ENCODE data around the gene TFEB.

TFEB gene

GRCh38 chr6:41680182-41680965, 55.0 kb downstream of the TFEB start:
- Histone ChIP-seq H3K4me1 (ENCODE audit: insufficient read depth, low read length) (peaks cover 5% of the 10 kb centered on the region; the same call in 1 of the 2 replicates), H3K9ac (ENCODE audit: low read depth, low read length) (no peak overlapping the region), H3K9me3 (ENCODE audit: control insufficient read depth, insufficient read depth, low read length) (no peaks in the 10 kb centered on the region), H3K36me3 (ENCODE audit: insufficient read depth, low read length) (no peaks in the 10 kb centered on the region)

- no peak overlapping the region for H3K9ac ChIP-seq (ENCODE audit: low read depth, low read length)
- no peaks in the 10 kb centered on the region for H3K36me3 ChIP-seq (ENCODE audit: insufficient read depth, low read length)
These were observed 55.7 kb downstream of the TFEB start for GRCh38 chr6:41679696-41680095.

GRCh38 chr6:41678511-41679084, 56.8 kb downstream of the TFEB start:
- no peaks in the 10 kb centered on the region for H3K9me3 ChIP-seq (ENCODE audit: control insufficient read depth, insufficient read depth, low read length)
- 0 out of 2 replicates have a peak, but pooled peaks cover 5% of the 10 kb centered on the region for H3K4me1 ChIP-seq (ENCODE audit: insufficient read depth, low read length)
- no peaks in the 10 kb centered on the region for H3K36me3 ChIP-seq (ENCODE audit: insufficient read depth, low read length)
- no peak overlapping the region for H3K9ac ChIP-seq (ENCODE audit: low read depth, low read length)

More at GRCh38 chr6:41679696-41680095, 55.7 kb downstream of the TFEB start:
- Histone ChIP-seq H3K9me3 (ENCODE audit: control insufficient read depth, insufficient read depth, low read length) (no peaks in the 10 kb centered on the region), H3K4me1 (ENCODE audit: insufficient read depth, low read length) (peaks cover 5% of the 10 kb centered on the region; the same call in 1 of the 2 replicates)

- Histone ChIP-seq H3K9ac (ENCODE audit: low read depth, low read length) (peak overlapping the region; percentile 8; the same call in 1 of the 2 replicates), H3K9me3 (ENCODE audit: control insufficient read depth, insufficient read depth, low read length) (no peaks in the 10 kb centered on the region), H3K36me3 (ENCODE audit: insufficient read depth, low read length) (no peaks in the 10 kb centered on the region), H3K4me1 (ENCODE audit: insufficient read depth, low read length) (0 out of 2 replicates have a peak, but pooled peaks cover 5% of the 10 kb centered on the region)
These were observed 58.1 kb downstream of the TFEB start for GRCh38 chr6:41677124-41677921.

- Histone ChIP-seq H3K36me3 (ENCODE audit: insufficient read depth, low read length) (no peaks in the 10 kb centered on the region), H3K9ac (ENCODE audit: low read depth, low read length) (no peak overlapping the region), H3K4me1 (ENCODE audit: insufficient read depth, low read length) (0 out of 2 replicates have a peak, but pooled peaks cover 5% of the 10 kb centered on the region), H3K9me3 (ENCODE audit: control insufficient read depth, insufficient read depth, low read length) (no peaks in the 10 kb centered on the region)
These were observed 59.0 kb downstream of the TFEB start for GRCh38 chr6:41676431-41676830.

GRCh38 chr6:41675992-41676391, 59.4 kb downstream of the TFEB start:
- Histone ChIP-seq H3K36me3 (ENCODE audit: insufficient read depth, low read length) (no peaks in the 10 kb centered on the region), H3K4me1 (ENCODE audit: insufficient read depth, low read length) (0 out of 2 replicates have a peak, but pooled peaks cover 5% of the 10 kb centered on the region), H3K9me3 (ENCODE audit: control insufficient read depth, insufficient read depth, low read length) (no peaks in the 10 kb centered on the region), H3K9ac (ENCODE audit: low read depth, low read length) (no peak overlapping the region)

GRCh38 chr6:41675176-41675775, 60.1 kb downstream of the TFEB start:
- H3K9me3 ChIP-seq (ENCODE audit: control insufficient read depth, insufficient read depth, low read length), result no peaks in the 10 kb centered on the region
- H3K4me1 ChIP-seq (ENCODE audit: insufficient read depth, low read length), result 0 out of 2 replicates have a peak, but pooled peaks cover 5% of the 10 kb centered on the region
- H3K36me3 ChIP-seq (ENCODE audit: insufficient read depth, low read length), result no peaks in the 10 kb centered on the region
- no peak overlapping the region for H3K9ac ChIP-seq (ENCODE audit: low read depth, low read length)

- Histone ChIP-seq H3K9ac (ENCODE audit: low read depth, low read length) (no peak overlapping the region), H3K9me3 (ENCODE audit: control insufficient read depth, insufficient read depth, low read length) (no peaks in the 10 kb centered on the region), H3K4me1 (ENCODE audit: insufficient read depth, low read length) (0 out of 2 replicates have a peak, but pooled peaks cover 5% of the 10 kb centered on the region), H3K36me3 (ENCODE audit: insufficient read depth, low read length) (no peaks in the 10 kb centered on the region)
These were observed 61.0 kb downstream of the TFEB start for GRCh38 chr6:41674231-41675000.

- 0 out of 2 replicates have a peak, but pooled peaks cover 5% of the 10 kb centered on the region for H3K4me1 ChIP-seq (ENCODE audit: insufficient read depth, low read length)
These were observed 61.8 kb downstream of the TFEB start for GRCh38 chr6:41673704-41674000.

GRCh38 chr6:41672816-41673703, 62.3 kb downstream of the TFEB start:
- no peak overlapping the region for H3K9ac ChIP-seq (ENCODE audit: low read depth, low read length)
- no peaks in the 10 kb centered on the region for H3K36me3 ChIP-seq (ENCODE audit: insufficient read depth, low read length)
- no peaks in the 10 kb centered on the region for H3K9me3 ChIP-seq (ENCODE audit: control insufficient read depth, insufficient read depth, low read length)
- 0 out of 2 replicates have a peak, but pooled peaks cover 5% of the 10 kb centered on the region for H3K4me1 ChIP-seq (ENCODE audit: insufficient read depth, low read length)

More at GRCh38 chr6:41673704-41674000, 61.8 kb downstream of the TFEB start:
- Histone ChIP-seq H3K9ac (ENCODE audit: low read depth, low read length) (no peak overlapping the region), H3K36me3 (ENCODE audit: insufficient read depth, low read length) (no peaks in the 10 kb centered on the region), H3K9me3 (ENCODE audit: control insufficient read depth, insufficient read depth, low read length) (no peaks in the 10 kb centered on the region)

GRCh38 chr6:41672016-41672415, 63.4 kb downstream of the TFEB start:
- 0 out of 2 replicates have a peak, but pooled peaks cover 2% of the 10 kb centered on the region for H3K4me1 ChIP-seq (ENCODE audit: insufficient read depth, low read length)
- no peaks in the 10 kb centered on the region for H3K36me3 ChIP-seq (ENCODE audit: insufficient read depth, low read length)
- peaks cover 3% of the 10 kb centered on the region; the same call in 1 of the 2 replicates for H3K9me3 ChIP-seq (ENCODE audit: control insufficient read depth, insufficient read depth, low read length)
- H3K9ac ChIP-seq (ENCODE audit: low read depth, low read length), result no peak overlapping the region

GRCh38 chr6:41671376-41671775, 64.0 kb downstream of the TFEB start:
- Histone ChIP-seq H3K4me1 (ENCODE audit: insufficient read depth, low read length) (no peaks in the 10 kb centered on the region), H3K36me3 (ENCODE audit: insufficient read depth, low read length) (no peaks in the 10 kb centered on the region), H3K9me3 (ENCODE audit: control insufficient read depth, insufficient read depth, low read length) (peaks cover 3% of the 10 kb centered on the region; the same call in 1 of the 2 replicates), H3K9ac (ENCODE audit: low read depth, low read length) (no peak overlapping the region)
